HG03045 (cell line): ENCODE measurements around the gene FAM24A.
A peak's percentile ranks its signal among the peaks of the same experiment; 100 is the strongest.

ENCODE experiments used
- ATAC-seq: cut with Tn5 transposase; IDR thresholded peaks from one replicate; pipeline ENCODE4 v1.9.1; 2021; ENCODE audit warnings: mild to moderate bottlenecking, moderate library complexity; ENCODE audit not compliant: unreplicated experiment

The FAM24A gene

GRCh38 chr10:122930140-122930539 is 19.7 kb downstream of the FAM24A start:
- no peak for ATAC-seq

DNA sequence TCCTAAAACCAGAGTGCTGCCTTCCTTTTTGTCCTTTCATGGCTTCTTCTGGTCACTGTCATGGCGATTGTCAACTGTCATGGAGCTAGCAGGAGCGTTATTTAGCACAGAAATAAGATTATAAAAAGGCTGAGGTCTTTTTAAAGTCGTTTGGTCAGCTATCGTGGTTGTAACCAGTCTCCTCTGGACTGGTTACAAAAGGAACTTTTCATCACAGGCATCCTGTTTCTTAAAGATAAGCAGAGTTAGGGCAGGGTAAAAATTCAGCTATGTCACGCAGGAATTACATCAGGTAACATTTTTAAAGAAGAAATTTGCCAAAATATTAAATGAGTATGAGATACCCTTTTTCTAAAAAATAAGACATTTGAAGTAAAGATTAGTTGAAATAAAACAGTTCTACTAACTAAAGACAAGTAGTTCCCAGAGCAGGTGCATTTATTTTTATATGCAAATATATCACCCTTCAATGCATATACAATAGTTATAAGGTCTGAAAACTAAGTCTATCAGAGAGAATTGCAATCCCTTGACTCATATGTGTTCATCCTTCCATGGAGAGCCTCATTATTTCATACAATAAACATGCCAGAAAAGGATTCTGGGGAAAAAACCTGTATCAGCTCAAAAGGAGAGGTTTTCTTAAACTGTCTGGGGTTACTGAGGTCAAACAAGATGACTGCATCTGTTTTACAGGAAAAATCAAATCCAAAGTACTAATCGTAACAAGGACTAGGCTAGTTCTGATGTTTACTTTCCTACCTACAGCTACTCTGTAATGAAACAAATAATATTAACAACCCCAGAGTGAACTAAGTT is 20.9 kb downstream of the FAM24A start:
- no peak for ATAC-seq

GRCh38 chr10:122939133-122939855 is 28.9 kb downstream of the FAM24A start:
- no peak for ATAC-seq

GRCh38 chr10:122939856-122940543 is 29.6 kb downstream of the FAM24A start:
- no peak for ATAC-seq

DNA sequence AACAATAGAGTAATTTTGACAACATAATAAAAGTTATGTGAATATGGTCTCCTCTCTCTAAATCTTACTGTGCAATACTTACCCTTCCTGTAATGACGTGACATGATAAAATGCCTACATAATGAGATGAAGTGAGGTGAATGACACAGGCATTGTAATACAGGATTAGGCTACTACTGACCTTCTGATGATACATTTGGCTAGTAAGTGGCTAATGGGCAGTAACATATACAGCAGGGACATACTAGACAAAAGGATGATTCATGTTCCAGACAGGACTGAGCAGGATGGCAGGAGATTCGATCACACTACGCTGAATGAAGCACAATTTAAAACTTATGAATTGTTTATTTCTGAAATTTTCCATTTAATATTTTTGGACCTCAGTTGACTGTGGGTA is 38.9 kb downstream of the FAM24A start:
- no peak for ATAC-seq

GRCh38 chr10:122953902-122954730 is 43.7 kb downstream of the FAM24A start, which contains the start of gene C10orf88:
Gene C10orf88 (minus strand): TSS chr10:122954227. CDS start chr10:122954178, 49 bp downstream.
- peak; percentile 97 for ATAC-seq

DNA sequence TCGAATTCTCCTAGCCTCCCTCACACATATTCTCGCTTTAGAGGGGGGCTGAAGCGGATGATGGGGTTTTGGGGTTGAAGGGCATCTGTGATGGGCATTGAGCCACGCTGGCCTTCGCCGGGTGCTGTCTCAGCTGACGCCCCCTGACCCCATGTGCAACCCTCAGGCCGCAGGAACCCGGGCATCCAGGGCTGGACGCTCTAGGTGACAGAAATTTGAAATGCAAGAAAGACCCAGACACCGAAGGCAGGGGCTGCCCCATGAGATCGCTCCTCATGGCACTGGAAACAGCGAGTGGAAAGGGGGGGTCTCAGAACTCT is 44.3 kb downstream of the FAM24A start:
- ATAC-seq: no peak

DNA sequence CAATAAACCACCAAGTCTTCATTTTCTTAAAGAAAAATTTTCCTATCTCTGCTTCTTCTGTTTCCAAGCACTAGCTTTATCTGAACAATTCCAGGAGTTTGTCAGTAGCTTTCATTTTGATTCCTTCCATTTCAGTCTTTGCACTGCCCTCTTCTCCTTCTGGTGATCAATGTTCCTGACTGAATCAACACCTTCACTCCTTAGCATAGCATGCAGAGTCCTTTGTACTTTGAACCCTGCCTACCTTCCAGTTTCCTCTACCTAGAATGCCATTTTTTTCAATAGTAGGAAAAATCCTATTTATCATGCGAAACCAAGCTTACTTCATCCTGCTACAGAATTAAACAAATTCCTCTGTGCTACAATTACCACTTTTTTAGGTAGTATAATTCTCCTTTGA is 45.5 kb downstream of the FAM24A start:
- ATAC-seq: no peak

GRCh38 chr10:122957474-122957873 is 47.1 kb downstream of the FAM24A start:
- ATAC-seq: no peak

DNA sequence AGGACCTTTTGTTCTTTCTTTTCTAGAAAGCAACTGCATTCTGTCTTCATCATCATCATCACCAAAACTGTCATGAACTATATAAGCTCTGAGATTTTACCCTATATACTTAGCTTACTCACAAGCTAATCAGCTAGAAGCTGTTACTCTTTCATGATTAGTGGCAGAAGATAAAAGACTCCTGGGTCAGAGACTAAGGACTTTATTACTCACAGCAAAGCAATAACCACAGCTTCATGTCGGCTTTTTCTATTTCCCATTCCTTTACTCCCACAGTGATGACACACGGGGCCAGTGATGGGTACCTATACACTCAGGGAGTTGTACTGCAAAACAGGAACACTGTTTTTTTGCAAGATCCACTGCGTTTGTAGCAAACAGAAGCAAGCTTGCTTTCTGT is 52.0 kb downstream of the FAM24A start:
- ATAC-seq: no peak
